Neural crest cell (in vitro differentiated cells): ENCODE measurements around the gene NAV2. TPM values are rescaled to one million over a fixed set of nuclear protein-coding genes. Genes with fewer than 3 reads are reported as not detected.

Experiments
- DNase-seq: peaks from one replicate; pipeline ENCODE4 v3.0.0; 2021; ENCODE audit warnings: low read depth, mixed read lengths, low spot score
- H3K27ac Mint-ChIP-seq: one replicate; pipeline ENCODE4 v1.8.0; 2021; ENCODE audit warnings: mild to moderate bottlenecking, mixed read lengths; ENCODE audit not compliant: unreplicated experiment
- H3K27me3 Mint-ChIP-seq: 2 replicates; pipeline ENCODE4 v1.8.0; 2021; ENCODE audit warnings: low read depth, mild to moderate bottlenecking, mixed read lengths
- H3K36me3 Mint-ChIP-seq: 2 replicates; pipeline ENCODE4 v1.8.0; 2021; ENCODE audit warnings: low read depth, mild to moderate bottlenecking, mixed read lengths
- H3K4me1 Mint-ChIP-seq: 2 replicates; pipeline ENCODE4 v1.8.0; 2021; ENCODE audit warnings: mixed read lengths
- H3K4me3 Mint-ChIP-seq: one replicate; pipeline ENCODE4 v1.8.0; 2021; ENCODE audit warnings: mild to moderate bottlenecking, mixed read lengths
- H3K9me3 Mint-ChIP-seq: 2 replicates; pipeline ENCODE4 v1.8.0; 2021; ENCODE audit warnings: mixed read lengths
- CTCF ChIP-seq: fragments of 200-600 bp; sonication (generic); conservative IDR thresholded peaks from 2 replicates; pipeline ENCODE4 v1.5.0; 2021; ENCODE audit warnings: antibody characterized with exemption, mild to moderate bottlenecking
- total RNA-seq: library from RNA; stranded (reverse); gene quantifications from 2 replicates; pipeline ENCODE4 v1.2.1, GENCODE V29; 2021

Gene NAV2
- total RNA-seq, 1 donor from 2014 or later = 14.1 TPM

GRCh38 chr11:20116825-20117224, 404.2 kb downstream of the NAV2 start:
- Mint-ChIP-seq H3K27ac (no peak overlapping the region), H3K27me3 (no peaks in the 10 kb centered on the region), H3K9me3 (no peaks in the 10 kb centered on the region), H3K4me1 (no peaks in the 10 kb centered on the region), H3K36me3 (peaks cover 4% of the 10 kb centered on the region), H3K4me3 (no peak overlapping the region)
- TF ChIP-seq CTCF = no peak
- no peak for DNase-seq

DNA sequence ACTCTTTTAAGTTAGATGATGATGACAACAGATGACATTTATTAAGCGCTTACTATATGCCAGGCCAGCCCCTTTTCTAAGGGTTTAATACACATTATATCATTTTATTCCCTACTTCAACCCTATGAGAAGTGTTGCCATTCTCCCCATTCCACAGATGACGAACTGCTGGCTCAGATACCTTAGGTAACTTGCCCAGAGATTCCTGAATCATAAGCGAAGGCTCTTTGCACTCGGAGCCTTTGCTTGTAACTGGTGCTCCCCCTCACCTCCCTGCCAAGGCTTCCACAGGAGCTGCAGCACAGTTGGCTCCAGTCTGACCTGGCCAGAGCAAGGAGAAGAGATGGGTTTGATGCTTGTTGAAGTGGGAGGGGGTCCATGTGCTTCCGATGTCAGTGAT, 404.7 kb downstream of the NAV2 start:
- Mint-ChIP-seq H3K27me3 (no peaks in the 10 kb centered on the region), H3K36me3 (peaks cover 4% of the 10 kb centered on the region), H3K9me3 (no peaks in the 10 kb centered on the region), H3K4me1 (no peaks in the 10 kb centered on the region), H3K27ac (no peak overlapping the region), H3K4me3 (no peak overlapping the region)
- DNase-seq = no peak
- no peak for TF ChIP-seq CTCF

DNA sequence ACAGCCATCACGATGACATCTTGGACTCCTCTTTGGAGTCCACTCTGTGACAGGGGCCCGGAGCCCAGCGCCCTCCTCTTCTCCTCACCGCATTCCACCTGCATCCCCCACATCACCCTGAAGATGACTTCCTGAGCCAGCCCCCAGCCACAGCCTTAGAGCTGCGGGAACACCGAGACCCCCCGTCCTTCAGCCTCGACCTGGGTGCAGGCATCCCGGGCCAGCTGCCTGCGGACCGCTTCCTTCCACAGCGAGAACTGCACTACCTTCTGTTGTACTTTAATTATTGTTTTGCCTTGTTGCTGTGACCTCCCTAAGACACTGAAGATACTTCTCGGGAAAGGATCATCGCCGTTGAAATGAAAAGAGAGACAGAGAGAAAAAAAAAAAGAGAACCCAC, 405.6 kb downstream of the NAV2 start:
- H3K4me1 Mint-ChIP-seq = no peaks in the 10 kb centered on the region
- H3K27ac Mint-ChIP-seq = no peak overlapping the region
- H3K4me3 Mint-ChIP-seq = no peak overlapping the region
- H3K36me3 Mint-ChIP-seq = peaks cover 4% of the 10 kb centered on the region
- DNase-seq = no peak
- TF ChIP-seq CTCF = no peak
- H3K9me3 Mint-ChIP-seq = no peaks in the 10 kb centered on the region
- no peaks in the 10 kb centered on the region for H3K27me3 Mint-ChIP-seq

GRCh38 chr11:20119315-20119714, 406.7 kb downstream of the NAV2 start:
- Mint-ChIP-seq H3K27me3 (no peaks in the 10 kb centered on the region), H3K4me3 (no peak overlapping the region), H3K4me1 (no peaks in the 10 kb centered on the region), H3K9me3 (no peaks in the 10 kb centered on the region), H3K36me3 (peaks cover 4% of the 10 kb centered on the region), H3K27ac (no peak overlapping the region)
- TF ChIP-seq CTCF = no peak
- no peak for DNase-seq

DNA sequence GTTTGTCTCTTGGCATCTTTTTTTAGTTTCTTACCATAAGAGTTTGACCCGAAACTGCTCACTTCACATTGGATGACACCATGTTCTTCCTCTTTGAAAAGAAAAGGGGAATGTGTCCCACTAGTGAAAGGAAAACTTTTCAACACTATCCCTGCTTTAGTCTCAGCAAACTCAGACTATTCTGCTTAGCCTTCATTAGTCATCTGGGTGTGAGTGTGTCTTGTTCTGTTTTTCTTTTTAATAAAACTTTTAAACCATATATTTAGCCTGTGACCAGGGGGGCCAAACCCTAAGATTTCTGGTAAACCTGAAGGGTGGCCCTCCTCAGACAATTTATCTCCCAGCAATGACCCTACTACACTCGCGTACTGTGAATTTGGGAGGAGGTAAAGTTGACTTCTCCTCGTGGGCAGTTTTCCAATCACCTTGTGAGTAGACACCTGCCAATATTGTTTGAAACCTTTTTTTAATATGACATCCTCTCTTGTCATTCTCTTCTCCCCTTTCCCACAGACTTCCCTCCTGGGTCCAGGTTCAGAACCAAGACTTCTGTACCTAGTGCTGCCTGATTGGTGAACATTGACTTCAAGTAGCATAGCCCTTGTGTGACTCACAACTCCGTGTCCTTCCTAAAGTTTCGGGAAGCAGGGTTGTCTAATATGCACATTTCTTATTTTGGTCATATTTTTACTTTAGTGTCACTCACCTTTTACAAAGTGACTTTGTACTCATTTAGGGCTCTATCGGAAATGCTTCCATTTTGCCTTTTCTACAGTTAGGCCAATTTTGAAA, 407.7 kb downstream of the NAV2 start:
- Mint-ChIP-seq H3K36me3 (peaks cover 4% of the 10 kb centered on the region), H3K9me3 (no peaks in the 10 kb centered on the region), H3K27ac (no peak overlapping the region), H3K4me3 (no peak overlapping the region), H3K4me1 (no peaks in the 10 kb centered on the region), H3K27me3 (no peaks in the 10 kb centered on the region)
- no peak for DNase-seq
- no peak for TF ChIP-seq CTCF
